ENCODE results near the gene ADGRV1. TPM values are rescaled to one million over a fixed set of nuclear protein-coding genes. Genes with fewer than 3 reads are reported as not detected.
A peak's percentile ranks its signal among the peaks of the same experiment; 100 is the strongest.

Gene ADGRV1
- total and polyA plus RNA-seq, 2 donors (not counting 3 experiments of a cell fraction or from before 2014, with no cell fraction given): 0.11 to 0.55 TPM

DNA sequence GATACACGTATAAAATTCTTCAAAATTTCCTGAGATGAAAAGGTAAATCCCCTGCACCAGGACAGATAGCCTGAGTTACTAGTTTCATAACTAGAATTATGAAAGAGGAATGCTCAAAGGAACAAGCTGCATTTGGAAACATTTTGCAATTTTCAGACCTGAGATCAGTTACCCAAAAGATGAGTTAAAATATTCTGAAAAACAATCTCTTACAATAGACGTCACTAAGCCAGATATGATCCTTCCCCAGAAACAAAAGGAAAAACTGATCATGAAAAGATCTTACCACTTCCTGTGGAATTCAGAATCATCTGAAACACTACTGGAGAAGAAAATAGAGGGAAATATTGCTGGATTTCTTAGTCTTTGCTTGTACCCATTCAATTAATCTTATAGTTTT lies 619.9 kb downstream of the ADGRV1 start:
- intact Hi-C loops (cut with micrococcal nuclease) (no loop called here), dilution Hi-C loops (cut with MboI; ENCODE audit: extremely low pct_ligation_motif_present, low sequenced_read_pairs) (no loop called here)
- no peak overlapping the region for H3K4me2 ChIP-seq (ENCODE audit: insufficient read depth, low read length)
- DNase-seq (ENCODE audit: low read depth, low spot score) (peak; percentile 29), FAIRE-seq (peak; percentile 31)
- H2AFZ ChIP-seq (ENCODE audit: low read depth, low read length): no peak overlapping the region
- H3K4me1 ChIP-seq (ENCODE audit: control insufficient read depth, extremely low read depth, insufficient read depth, low read length): no peaks in the 10 kb centered on the region
- H3K9me1 ChIP-seq (replicated peaks; ENCODE audit: control insufficient read depth, extremely low read depth, insufficient read depth, low read length): no peaks in the 10 kb centered on the region
- POLR2A ChIA-PET: no interaction called here
- no peaks in the 10 kb centered on the region for H3K36me3 ChIP-seq (ENCODE audit: control insufficient read depth in 2 of 2, extremely low read depth in 1 of 2, insufficient read depth in 2 of 2, low read length in 2 of 2)
- no peak overlapping the region for H3K9ac ChIP-seq (replicated peaks; ENCODE audit: extremely low read depth, insufficient read depth, low read length)
- H3K4me3 ChIP-seq (replicated peaks in 1 of 3; ENCODE audit: insufficient read depth in 1 of 3, low read depth in 1 of 3, low read length in 3 of 3): no peak overlapping the region
- no peaks in the 10 kb centered on the region for H3K9me3 ChIP-seq (replicated peaks; ENCODE audit: control insufficient read depth, insufficient read depth, low read length)
- no peak overlapping the region for H3K27ac ChIP-seq (ENCODE audit: insufficient read depth, low read depth, low read length)
- no TSS peak for BruUV-seq (replicated peaks)
- H3K79me2 ChIP-seq (ENCODE audit: control insufficient read depth, insufficient read depth, low read length): no peaks in the 10 kb centered on the region
- CTCF ChIA-PET: interaction anchor here (1.0 to 1.3 kb wide), 2 partner anchors 41 to 246 kb away, joined by 4 to 5 read pairs; no protein-coding TSS in a partner anchor
- TF ChIP-seq FOS (IDR thresholded peaks at IDR 0.05; ENCODE audit: borderline replicate concordance, insufficient read depth, low read length) (no peak), MAX (IDR thresholded peaks at IDR 0.05; ENCODE audit: insufficient read depth, insufficient read length) (no peak), POLR2AphosphoS5 (IDR thresholded peaks at IDR 0.05; ENCODE audit: insufficient read depth, low read depth, low read length) (no peak), EZH2 (IDR thresholded peaks at IDR 0.05; ENCODE audit: borderline replicate concordance, low read depth, low read length, severe bottlenecking) (no peak)
- no peaks in the 10 kb centered on the region for H3K27me3 ChIP-seq (ENCODE audit: control insufficient read depth in 2 of 2, insufficient read depth in 2 of 2, low read length in 2 of 2)
- H4K20me1 ChIP-seq (replicated peaks; ENCODE audit: control insufficient read depth, extremely low read depth, insufficient read depth, low read length): no peaks in the 10 kb centered on the region

DNA sequence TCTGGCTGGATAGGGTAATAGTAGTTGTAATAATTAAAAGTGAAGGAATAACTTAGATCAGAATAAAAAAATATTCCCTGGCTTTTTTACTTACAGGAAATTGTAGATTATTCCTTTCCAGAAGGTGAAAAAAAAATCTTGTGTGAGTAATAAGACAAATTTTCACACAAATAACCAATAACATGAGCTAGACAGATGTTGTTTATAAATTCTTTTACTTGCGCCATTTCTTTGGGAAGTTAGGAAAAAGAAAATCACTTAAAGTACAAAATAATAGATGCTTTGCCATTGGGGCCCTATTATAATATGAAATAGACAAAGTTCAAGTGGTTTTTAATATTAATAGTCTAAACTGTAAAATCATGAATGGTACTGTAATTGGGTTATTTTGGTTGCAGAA lies 620.4 kb downstream of the ADGRV1 start:
- Histone ChIP-seq H4K20me1 (replicated peaks; ENCODE audit: control insufficient read depth, extremely low read depth, insufficient read depth, low read length) (no peaks in the 10 kb centered on the region), H3K79me2 (ENCODE audit: control insufficient read depth, insufficient read depth, low read length) (no peaks in the 10 kb centered on the region), H2AFZ (ENCODE audit: low read depth, low read length) (no peak overlapping the region), H3K27me3 (ENCODE audit: control insufficient read depth in 2 of 2, insufficient read depth in 2 of 2, low read length in 2 of 2) (no peaks in the 10 kb centered on the region), H3K4me2 (ENCODE audit: insufficient read depth, low read length) (no peak overlapping the region), H3K9me1 (replicated peaks; ENCODE audit: control insufficient read depth, extremely low read depth, insufficient read depth, low read length) (no peaks in the 10 kb centered on the region), H3K9ac (replicated peaks; ENCODE audit: extremely low read depth, insufficient read depth, low read length) (no peak overlapping the region), H3K4me1 (ENCODE audit: control insufficient read depth, extremely low read depth, insufficient read depth, low read length) (no peaks in the 10 kb centered on the region), H3K4me3 (replicated peaks in 1 of 3; ENCODE audit: insufficient read depth in 1 of 3, low read depth in 1 of 3, low read length in 3 of 3) (no peak overlapping the region), H3K9me3 (replicated peaks; ENCODE audit: control insufficient read depth, insufficient read depth, low read length) (no peaks in the 10 kb centered on the region), H3K36me3 (ENCODE audit: control insufficient read depth in 2 of 2, extremely low read depth in 1 of 2, insufficient read depth in 2 of 2, low read length in 2 of 2) (no peaks in the 10 kb centered on the region), H3K27ac (ENCODE audit: insufficient read depth, low read depth, low read length) (no peak overlapping the region)
- TF ChIP-seq FOS (IDR thresholded peaks at IDR 0.05; ENCODE audit: borderline replicate concordance, insufficient read depth, low read length) (no peak), MAX (IDR thresholded peaks at IDR 0.05; ENCODE audit: insufficient read depth, insufficient read length) (no peak), EZH2 (IDR thresholded peaks at IDR 0.05; ENCODE audit: borderline replicate concordance, low read depth, low read length, severe bottlenecking) (no peak), MYC (IDR thresholded peaks at IDR 0.05; ENCODE audit: low read depth, low read length) (no peak), POLR2A (IDR thresholded peaks at IDR 0.05; ENCODE audit: low read depth, low read length) (no peak), JUN (IDR thresholded peaks at IDR 0.05; ENCODE audit: borderline replicate concordance, insufficient read depth, insufficient read length, low read depth) (no peak), GATA2 (IDR thresholded peaks at IDR 0.05; ENCODE audit: insufficient read depth, insufficient read length, low read depth, low read length) (no peak), POLR2AphosphoS5 (IDR thresholded peaks at IDR 0.05; ENCODE audit: insufficient read depth, low read depth, low read length) (no peak)
- TF ChIP-seq, protein P1, sequence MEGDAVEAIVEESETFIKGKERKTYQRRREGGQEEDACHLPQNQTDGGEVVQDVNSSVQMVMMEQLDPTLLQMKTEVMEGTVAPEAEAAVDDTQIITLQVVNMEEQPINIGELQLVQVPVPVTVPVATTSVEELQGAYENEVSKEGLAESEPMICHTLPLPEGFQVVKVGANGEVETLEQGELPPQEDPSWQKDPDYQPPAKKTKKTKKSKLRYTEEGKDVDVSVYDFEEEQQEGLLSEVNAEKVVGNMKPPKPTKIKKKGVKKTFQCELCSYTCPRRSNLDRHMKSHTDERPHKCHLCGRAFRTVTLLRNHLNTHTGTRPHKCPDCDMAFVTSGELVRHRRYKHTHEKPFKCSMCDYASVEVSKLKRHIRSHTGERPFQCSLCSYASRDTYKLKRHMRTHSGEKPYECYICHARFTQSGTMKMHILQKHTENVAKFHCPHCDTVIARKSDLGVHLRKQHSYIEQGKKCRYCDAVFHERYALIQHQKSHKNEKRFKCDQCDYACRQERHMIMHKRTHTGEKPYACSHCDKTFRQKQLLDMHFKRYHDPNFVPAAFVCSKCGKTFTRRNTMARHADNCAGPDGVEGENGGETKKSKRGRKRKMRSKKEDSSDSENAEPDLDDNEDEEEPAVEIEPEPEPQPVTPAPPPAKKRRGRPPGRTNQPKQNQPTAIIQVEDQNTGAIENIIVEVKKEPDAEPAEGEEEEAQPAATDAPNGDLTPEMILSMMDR (IDR thresholded peaks at IDR 0.05; ENCODE audit: extremely low read depth in 1 of 2, insufficient read depth in 1 of 2, low read depth in 1 of 2, low read length in 2 of 2): no peak
- dilution Hi-C loops (cut with MboI; ENCODE audit: extremely low pct_ligation_motif_present, low sequenced_read_pairs) (no loop called here), intact Hi-C loops (cut with micrococcal nuclease) (no loop called here)
- no peak for FAIRE-seq
- DNase-seq (ENCODE audit: low read depth, low spot score): peak; percentile 27
- CTCF ChIA-PET: interaction anchor here (1.0 to 1.3 kb wide), 3 partner anchors 41 to 247 kb away, joined by 3 to 5 read pairs (median 4); no protein-coding TSS in a partner anchor
- BruUV-seq (replicated peaks): no TSS peak
- POLR2A ChIA-PET: no interaction called here
